GM23338 (cell line): ENCODE results near the gene TYMP. TPM values are rescaled to one million over a fixed set of nuclear protein-coding genes. Genes with fewer than 3 reads are reported as not detected.
"Not testable (repeated sequence)": the region's sequence is repeated elsewhere in the genome, so short reads cannot be mapped to it uniquely, and the experiment has no call there.

Experiments
- ATAC-seq: fragments of 200-7000 bp; cut with Tn5 transposase; 3 replicates; pipeline ENCODE4 v1.9.1; 2020
- DNase-seq: peaks from one replicate; pipeline ENCODE4 v3.0.0-alpha.2; 2015; ENCODE audit warnings: low spot score
- H2AFZ ChIP-seq: fragments of 200-600 bp; sonication (generic); 2 replicates; pipeline ENCODE4 v1.8.0; 2016; ENCODE audit warnings: antibody characterized with exemption, mild to moderate bottlenecking, moderate library complexity
- H3F3A ChIP-seq: fragments of 200-600 bp; sonication (generic); replicated peaks from 2 replicates; pipeline ENCODE4 v1.8.0; 2017; ENCODE audit warnings: antibody characterized with exemption, mixed run types, low read depth
- H3K27ac ChIP-seq: fragments of 200-600 bp; sonication (generic); 2 replicates; pipeline ENCODE4 v1.6.1; 2016; ENCODE audit warnings: low read depth
- H3K27me3 ChIP-seq: fragments of 200-600 bp; sonication (generic); 2 replicates; pipeline ENCODE4 v1.8.0; 2016; ENCODE audit warnings: mild to moderate bottlenecking, mixed run types, moderate library complexity; ENCODE audit not compliant: insufficient read depth
- H3K36me3 ChIP-seq: fragments of 200-600 bp; sonication (generic); 2 replicates; pipeline ENCODE4 v1.8.0; 2016; ENCODE audit warnings: mild to moderate bottlenecking; ENCODE audit not compliant: insufficient read depth
- H3K4me1 ChIP-seq: fragments of 200-600 bp; sonication (generic); 2 replicates; pipeline ENCODE4 v1.8.0; 2016; ENCODE audit warnings: mild to moderate bottlenecking, moderate library complexity; ENCODE audit not compliant: insufficient read depth
- H3K4me2 ChIP-seq: fragments of 200-600 bp; sonication (generic); 2 replicates; pipeline ENCODE4 v1.7.1; 2017; ENCODE audit warnings: mixed run types
- H3K4me3 ChIP-seq: fragments of 200-600 bp; sonication (generic); 2 replicates; pipeline ENCODE4 v1.6.1; 2016; ENCODE audit warnings: mixed run types
- H3K79me2 ChIP-seq: fragments of 200-600 bp; sonication (generic); replicated peaks from 2 replicates; pipeline ENCODE4 v1.8.0; 2017; ENCODE audit warnings: mild to moderate bottlenecking; ENCODE audit not compliant: insufficient read depth
- H3K9me2 ChIP-seq: fragments of 200-600 bp; sonication (generic); 2 replicates; pipeline ENCODE4 v1.8.0; 2017; ENCODE audit not compliant: insufficient read depth
- H4K20me1 ChIP-seq: fragments of 200-600 bp; sonication (generic); replicated peaks from 2 replicates; pipeline ENCODE4 v1.8.0; 2017; ENCODE audit warnings: mild to moderate bottlenecking; ENCODE audit not compliant: insufficient read depth
- H3K27ac Mint-ChIP-seq: 2 replicates; pipeline ENCODE4 v1.8.0; 2020; ENCODE audit warnings: inconsistent platforms, mild to moderate bottlenecking, moderate library complexity, mixed read lengths
- H3K27me3 Mint-ChIP-seq: 3 replicates; pipeline ENCODE4 v1.8.0; 2022; ENCODE audit warnings: low read depth, mild to moderate bottlenecking, moderate library complexity, mixed read lengths, inconsistent platforms; ENCODE audit not compliant: insufficient read depth, poor library complexity
- H3K36me3 Mint-ChIP-seq: 3 replicates; pipeline ENCODE4 v1.8.0; 2021; ENCODE audit warnings: low read depth, mild to moderate bottlenecking, inconsistent platforms, moderate library complexity, mixed read lengths
- H3K4me1 Mint-ChIP-seq: 3 replicates; pipeline ENCODE4 v1.8.0; 2020; ENCODE audit warnings: mild to moderate bottlenecking, inconsistent platforms, mixed read lengths
- H3K4me3 Mint-ChIP-seq: 3 replicates; pipeline ENCODE4 v1.8.0; 2021; ENCODE audit warnings: moderate library complexity, mild to moderate bottlenecking, inconsistent platforms, mixed read lengths
- H3K9me3 Mint-ChIP-seq: 3 replicates; pipeline ENCODE4 v1.8.0; 2020; ENCODE audit warnings: moderate library complexity, mild to moderate bottlenecking, inconsistent platforms, mixed read lengths
- CREB1 ChIP-seq: fragments of 250-450 bp; sonication (Bioruptor Pico); IDR thresholded peaks from 2 replicates; pipeline ENCODE4 v1.5.0; 2020; ENCODE audit warnings: low read depth, mild to moderate bottlenecking, moderate library complexity
- EZH2 ChIP-seq: fragments of 200-600 bp; sonication (generic); IDR thresholded peaks from one replicate; pipeline ENCODE4 v1.8.0; 2017; ENCODE audit warnings: antibody characterized with exemption, mild to moderate bottlenecking, low read depth; ENCODE audit not compliant: unreplicated experiment
- NANOG ChIP-seq: IDR thresholded peaks from 2 replicates; pipeline ENCODE4 v1.6.1; 2016; ENCODE audit warnings: antibody characterized with exemption, borderline replicate concordance
- POLR2AphosphoS5 ChIP-seq: IDR thresholded peaks from 2 replicates; pipeline ENCODE4 v1.6.1; 2016; ENCODE audit warnings: antibody characterized with exemption, low read depth
- STAT1 ChIP-seq: IDR thresholded peaks from one replicate; pipeline ENCODE4 v1.6.1; 2016; ENCODE audit warnings: antibody characterized with exemption; ENCODE audit not compliant: unreplicated experiment
- ZNF114 ChIP-seq: fragments of 250-450 bp; sonication (Bioruptor Pico); IDR thresholded peaks from 2 replicates; pipeline ENCODE4 v1.5.0; 2020; ENCODE audit warnings: mild to moderate bottlenecking, moderate library complexity
- polyA plus RNA-seq: library from polyadenylated mRNA; unstranded; fragments of >200 nt; fragmentation: Nextera tagmentation; extraction: Ambion mirVana; gene quantifications from 2 replicates; pipeline ENCODE4 v1.2.1, GENCODE V29; 2016
- total RNA-seq: library from RNA; depleted of rRNA; stranded (reverse); fragments of >200 nt; shearing (Covaris generic); gene quantifications from 2 replicates; pipeline ENCODE4 v1.2.3, GENCODE V29; 2014
- TF ChIP-seq, protein P1 (sequence below): IDR thresholded peaks from one replicate; pipeline ENCODE4 v1.6.1; 2018; ENCODE audit warnings: antibody characterized with exemption; ENCODE audit not compliant: unreplicated experiment
- TF ChIP-seq, protein P2 (sequence below): fragments of 250-450 bp; sonication (Bioruptor Pico); IDR thresholded peaks from 2 replicates; pipeline ENCODE4 v1.5.0; 2020; ENCODE audit warnings: mild to moderate bottlenecking, moderate library complexity

TYMP gene
- total and polyA plus RNA-seq, 2 experiments from 2014 or later: 0.28 to 1.8 TPM

DNA sequence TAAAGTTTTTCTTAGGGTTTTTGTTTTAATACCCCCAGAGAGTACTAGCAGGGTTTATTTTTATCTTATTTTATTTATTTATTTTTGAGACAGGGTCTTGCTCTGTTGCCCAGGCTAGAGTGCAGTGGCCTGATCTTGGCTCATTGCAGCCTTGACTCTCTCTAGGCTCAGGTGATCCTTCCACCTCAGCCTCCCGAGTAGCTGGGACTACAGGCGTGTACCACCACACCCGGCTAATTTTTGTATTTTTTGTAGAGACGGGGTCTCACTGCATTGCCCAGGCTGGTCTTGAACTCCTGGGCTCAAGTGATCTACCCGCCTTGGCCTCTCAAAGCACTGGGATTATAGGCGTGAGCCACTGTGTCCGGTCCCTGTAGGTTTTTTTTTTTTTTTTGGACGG is 9.6 kb downstream of the TYMP start:
- not testable (repeated sequence) for H3K79me2 ChIP-seq, H3K4me2 ChIP-seq, H3K27ac Mint-ChIP-seq, H3K4me3 ChIP-seq, DNase-seq, H3K9me3 Mint-ChIP-seq, H3K36me3 ChIP-seq, H3F3A ChIP-seq, ATAC-seq, H3K9me2 ChIP-seq, H3K4me3 Mint-ChIP-seq, H3K4me1 Mint-ChIP-seq, H4K20me1 ChIP-seq, H2AFZ ChIP-seq, H3K27me3 ChIP-seq, H3K27ac ChIP-seq, H3K4me1 ChIP-seq
- Mint-ChIP-seq H3K36me3 (peaks cover 22% of the 10 kb centered on the region), H3K27me3 (peaks cover 11% of the 10 kb centered on the region)

DNA sequence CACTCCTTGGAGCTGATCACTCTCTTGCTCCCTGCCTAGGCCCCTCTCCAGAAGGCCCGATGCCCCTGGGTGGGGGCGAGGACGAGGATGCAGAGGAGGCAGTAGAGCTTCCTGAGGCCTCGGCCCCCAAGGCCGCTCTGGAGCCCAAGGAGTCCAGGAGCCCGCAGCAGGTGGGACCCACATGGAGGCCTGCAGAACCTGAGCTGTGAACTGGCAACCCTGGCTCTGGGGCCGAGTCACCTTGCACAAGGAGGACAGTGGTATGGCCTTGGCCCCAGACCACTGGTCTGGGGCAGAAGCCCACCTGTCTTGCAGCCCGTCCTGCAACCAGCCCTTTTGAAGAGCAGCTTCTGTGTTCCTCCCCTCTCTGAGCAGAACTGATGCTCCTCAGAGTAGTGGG is 10.7 kb downstream of the TYMP start:
- TF ChIP-seq, protein P1, sequence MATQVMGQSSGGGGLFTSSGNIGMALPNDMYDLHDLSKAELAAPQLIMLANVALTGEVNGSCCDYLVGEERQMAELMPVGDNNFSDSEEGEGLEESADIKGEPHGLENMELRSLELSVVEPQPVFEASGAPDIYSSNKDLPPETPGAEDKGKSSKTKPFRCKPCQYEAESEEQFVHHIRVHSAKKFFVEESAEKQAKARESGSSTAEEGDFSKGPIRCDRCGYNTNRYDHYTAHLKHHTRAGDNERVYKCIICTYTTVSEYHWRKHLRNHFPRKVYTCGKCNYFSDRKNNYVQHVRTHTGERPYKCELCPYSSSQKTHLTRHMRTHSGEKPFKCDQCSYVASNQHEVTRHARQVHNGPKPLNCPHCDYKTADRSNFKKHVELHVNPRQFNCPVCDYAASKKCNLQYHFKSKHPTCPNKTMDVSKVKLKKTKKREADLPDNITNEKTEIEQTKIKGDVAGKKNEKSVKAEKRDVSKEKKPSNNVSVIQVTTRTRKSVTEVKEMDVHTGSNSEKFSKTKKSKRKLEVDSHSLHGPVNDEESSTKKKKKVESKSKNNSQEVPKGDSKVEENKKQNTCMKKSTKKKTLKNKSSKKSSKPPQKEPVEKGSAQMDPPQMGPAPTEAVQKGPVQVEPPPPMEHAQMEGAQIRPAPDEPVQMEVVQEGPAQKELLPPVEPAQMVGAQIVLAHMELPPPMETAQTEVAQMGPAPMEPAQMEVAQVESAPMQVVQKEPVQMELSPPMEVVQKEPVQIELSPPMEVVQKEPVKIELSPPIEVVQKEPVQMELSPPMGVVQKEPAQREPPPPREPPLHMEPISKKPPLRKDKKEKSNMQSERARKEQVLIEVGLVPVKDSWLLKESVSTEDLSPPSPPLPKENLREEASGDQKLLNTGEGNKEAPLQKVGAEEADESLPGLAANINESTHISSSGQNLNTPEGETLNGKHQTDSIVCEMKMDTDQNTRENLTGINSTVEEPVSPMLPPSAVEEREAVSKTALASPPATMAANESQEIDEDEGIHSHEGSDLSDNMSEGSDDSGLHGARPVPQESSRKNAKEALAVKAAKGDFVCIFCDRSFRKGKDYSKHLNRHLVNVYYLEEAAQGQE: no peak
- no peak for TF ChIP-seq EZH2
- no peak for TF ChIP-seq STAT1
- TF ChIP-seq NANOG: no peak
- no peak for TF ChIP-seq ZNF114
- TF ChIP-seq, protein P2, sequence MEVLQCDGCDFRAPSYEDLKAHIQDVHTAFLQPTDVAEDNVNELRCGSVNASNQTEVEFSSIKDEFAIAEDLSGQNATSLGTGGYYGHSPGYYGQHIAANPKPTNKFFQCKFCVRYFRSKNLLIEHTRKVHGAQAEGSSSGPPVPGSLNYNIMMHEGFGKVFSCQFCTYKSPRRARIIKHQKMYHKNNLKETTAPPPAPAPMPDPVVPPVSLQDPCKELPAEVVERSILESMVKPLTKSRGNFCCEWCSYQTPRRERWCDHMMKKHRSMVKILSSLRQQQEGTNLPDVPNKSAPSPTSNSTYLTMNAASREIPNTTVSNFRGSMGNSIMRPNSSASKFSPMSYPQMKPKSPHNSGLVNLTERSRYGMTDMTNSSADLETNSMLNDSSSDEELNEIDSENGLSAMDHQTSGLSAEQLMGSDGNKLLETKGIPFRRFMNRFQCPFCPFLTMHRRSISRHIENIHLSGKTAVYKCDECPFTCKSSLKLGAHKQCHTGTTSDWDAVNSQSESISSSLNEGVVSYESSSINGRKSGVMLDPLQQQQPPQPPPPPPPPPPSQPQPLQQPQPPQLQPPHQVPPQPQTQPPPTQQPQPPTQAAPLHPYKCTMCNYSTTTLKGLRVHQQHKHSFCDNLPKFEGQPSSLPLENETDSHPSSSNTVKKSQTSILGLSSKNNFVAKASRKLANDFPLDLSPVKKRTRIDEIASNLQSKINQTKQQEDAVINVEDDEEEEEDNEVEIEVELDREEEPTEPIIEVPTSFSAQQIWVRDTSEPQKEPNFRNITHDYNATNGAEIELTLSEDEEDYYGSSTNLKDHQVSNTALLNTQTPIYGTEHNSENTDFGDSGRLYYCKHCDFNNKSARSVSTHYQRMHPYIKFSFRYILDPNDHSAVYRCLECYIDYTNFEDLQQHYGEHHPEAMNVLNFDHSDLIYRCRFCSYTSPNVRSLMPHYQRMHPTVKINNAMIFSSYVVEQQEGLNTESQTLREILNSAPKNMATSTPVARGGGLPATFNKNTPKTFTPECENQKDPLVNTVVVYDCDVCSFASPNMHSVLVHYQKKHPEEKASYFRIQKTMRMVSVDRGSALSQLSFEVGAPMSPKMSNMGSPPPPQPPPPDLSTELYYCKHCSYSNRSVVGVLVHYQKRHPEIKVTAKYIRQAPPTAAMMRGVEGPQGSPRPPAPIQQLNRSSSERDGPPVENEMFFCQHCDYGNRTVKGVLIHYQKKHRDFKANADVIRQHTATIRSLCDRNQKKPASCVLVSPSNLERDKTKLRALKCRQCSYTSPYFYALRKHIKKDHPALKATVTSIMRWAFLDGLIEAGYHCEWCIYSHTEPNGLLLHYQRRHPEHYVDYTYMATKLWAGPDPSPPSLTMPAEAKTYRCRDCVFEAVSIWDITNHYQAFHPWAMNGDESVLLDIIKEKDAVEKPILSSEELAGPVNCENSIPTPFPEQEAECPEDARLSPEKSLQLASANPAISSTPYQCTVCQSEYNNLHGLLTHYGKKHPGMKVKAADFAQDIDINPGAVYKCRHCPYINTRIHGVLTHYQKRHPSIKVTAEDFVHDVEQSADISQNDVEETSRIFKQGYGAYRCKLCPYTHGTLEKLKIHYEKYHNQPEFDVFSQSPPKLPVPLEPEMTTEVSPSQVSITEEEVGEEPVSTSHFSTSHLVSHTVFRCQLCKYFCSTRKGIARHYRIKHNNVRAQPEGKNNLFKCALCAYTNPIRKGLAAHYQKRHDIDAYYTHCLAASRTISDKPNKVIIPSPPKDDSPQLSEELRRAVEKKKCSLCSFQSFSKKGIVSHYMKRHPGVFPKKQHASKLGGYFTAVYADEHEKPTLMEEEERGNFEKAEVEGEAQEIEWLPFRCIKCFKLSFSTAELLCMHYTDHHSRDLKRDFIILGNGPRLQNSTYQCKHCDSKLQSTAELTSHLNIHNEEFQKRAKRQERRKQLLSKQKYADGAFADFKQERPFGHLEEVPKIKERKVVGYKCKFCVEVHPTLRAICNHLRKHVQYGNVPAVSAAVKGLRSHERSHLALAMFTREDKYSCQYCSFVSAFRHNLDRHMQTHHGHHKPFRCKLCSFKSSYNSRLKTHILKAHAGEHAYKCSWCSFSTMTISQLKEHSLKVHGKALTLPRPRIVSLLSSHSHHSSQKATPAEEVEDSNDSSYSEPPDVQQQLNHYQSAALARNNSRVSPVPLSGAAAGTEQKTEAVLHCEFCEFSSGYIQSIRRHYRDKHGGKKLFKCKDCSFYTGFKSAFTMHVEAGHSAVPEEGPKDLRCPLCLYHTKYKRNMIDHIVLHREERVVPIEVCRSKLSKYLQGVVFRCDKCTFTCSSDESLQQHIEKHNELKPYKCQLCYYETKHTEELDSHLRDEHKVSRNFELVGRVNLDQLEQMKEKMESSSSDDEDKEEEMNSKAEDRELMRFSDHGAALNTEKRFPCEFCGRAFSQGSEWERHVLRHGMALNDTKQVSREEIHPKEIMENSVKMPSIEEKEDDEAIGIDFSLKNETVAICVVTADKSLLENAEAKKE: no peak
- no peak for TF ChIP-seq CREB1 (CRISPR knock-in tag)
- TF ChIP-seq POLR2AphosphoS5: no peak
- Histone ChIP-seq H3K27me3 (no peaks in the 10 kb centered on the region), H3K4me3 (no peak overlapping the region), H3K4me1 (no peaks in the 10 kb centered on the region), H3K79me2 (peaks cover 14% of the 10 kb centered on the region), H4K20me1 (peaks cover 6% of the 10 kb centered on the region; the same call in 1 of the 2 replicates), H3K9me2 (no peaks in the 10 kb centered on the region), H3K4me2 (no peak overlapping the region), H3F3A (no peaks in the 10 kb centered on the region), H2AFZ (no peak overlapping the region), H3K27ac (no peak overlapping the region), H3K36me3 (no peaks in the 10 kb centered on the region; the same call in 1 of the 2 replicates)
- Mint-ChIP-seq H3K36me3 (peaks cover 17% of the 10 kb centered on the region), H3K4me3 (no peak overlapping the region), H3K9me3 (no peaks in the 10 kb centered on the region; the same call in 2 of the 3 replicates), H3K27ac (no peak overlapping the region), H3K4me1 (no peaks in the 10 kb centered on the region), H3K27me3 (peaks cover 6% of the 10 kb centered on the region)
- ATAC-seq: no peak
- DNase-seq: no peak
